HG02763 (cell line): ENCODE data around the gene FOXJ1.

Experiments
- ATAC-seq: cut with Tn5 transposase; IDR thresholded peaks from one replicate; pipeline ENCODE4 v1.9.1; 2021; ENCODE audit warnings: mild to moderate bottlenecking, moderate library complexity; ENCODE audit not compliant: unreplicated experiment

Gene FOXJ1

DNA sequence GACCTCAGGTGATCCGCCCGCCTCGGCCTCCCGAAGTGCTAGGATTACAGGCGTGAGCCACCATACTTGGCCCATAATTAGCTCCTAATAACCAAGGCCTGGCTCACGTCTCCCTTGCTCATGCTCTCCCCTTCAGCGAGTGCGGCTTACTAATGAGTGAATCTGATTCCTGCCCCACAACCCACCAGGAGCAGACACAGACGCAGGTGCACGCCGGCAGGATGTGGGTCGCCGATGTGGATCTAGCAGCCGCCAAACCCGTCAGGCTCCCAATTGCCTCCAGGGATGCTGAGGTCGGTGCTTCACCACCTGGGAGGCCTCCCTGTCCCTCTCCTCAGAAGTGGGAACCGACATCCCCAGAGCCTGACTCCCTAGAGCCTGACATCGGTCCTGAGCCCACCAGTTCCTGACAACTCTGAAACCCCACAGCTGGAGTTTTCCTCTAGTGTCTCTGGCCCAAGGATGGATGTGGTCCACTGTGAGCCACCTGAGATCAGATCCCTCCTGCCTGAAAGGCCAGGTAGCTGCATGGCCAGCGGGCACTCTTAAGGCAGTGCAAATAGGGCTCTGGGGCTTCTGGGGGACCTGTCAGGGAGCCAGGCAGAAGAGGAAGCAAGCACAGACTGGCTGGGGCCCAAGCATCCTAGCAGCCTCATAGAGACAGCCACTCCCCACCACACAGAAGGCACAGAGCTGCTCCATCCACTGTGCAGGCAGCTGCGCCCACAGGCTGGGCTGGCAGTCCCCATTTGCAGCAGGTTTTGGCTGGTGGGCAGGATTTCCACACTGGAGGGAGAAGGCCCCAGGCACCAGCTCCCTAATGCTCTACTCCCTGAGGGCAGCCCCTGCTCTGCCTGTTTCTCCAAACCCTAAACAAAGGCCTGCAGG is 48.3 kb downstream of the FOXJ1 start:
- ATAC-seq = no peak

DNA sequence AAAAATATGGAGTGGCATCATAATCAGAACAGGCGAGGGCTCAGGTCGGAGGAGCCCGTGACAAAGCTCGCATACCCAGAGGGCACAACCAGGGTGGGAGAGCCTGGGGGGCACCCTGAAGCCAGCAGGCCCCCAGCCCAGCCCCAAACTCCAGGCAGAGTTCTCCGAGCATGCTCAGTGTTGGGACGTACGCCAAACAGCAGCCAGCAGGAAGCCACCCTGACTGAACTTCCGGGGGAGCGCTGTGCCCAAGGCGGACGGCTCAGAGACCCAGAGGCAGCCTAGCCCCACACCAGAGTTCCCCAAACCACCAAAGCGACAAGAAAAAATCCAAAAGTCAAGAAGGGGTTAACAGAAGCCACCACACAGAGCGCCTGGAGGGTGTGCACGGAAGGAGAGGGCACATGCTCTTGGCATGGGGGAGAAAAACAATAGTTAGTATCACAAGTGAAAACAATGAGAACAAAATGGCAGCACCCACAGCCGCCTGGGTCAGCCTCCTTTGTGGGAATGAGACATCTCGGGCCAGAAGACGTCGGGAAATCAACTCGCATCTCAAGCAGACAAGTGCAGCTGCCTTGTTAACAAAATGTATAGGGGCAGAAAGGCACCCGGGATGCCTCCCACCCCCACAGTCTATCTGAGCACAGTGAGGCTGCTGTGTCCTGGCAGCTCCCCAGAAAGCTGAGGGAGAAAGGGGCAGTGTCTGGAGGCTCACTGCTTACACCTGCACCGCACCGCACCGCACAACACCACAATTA is 49.3 kb downstream of the FOXJ1 start:
- ATAC-seq = no peak

- ATAC-seq = no peak
Observed at GRCh38 chr17:76090517-76091129, 50.4 kb downstream of the FOXJ1 start.

DNA sequence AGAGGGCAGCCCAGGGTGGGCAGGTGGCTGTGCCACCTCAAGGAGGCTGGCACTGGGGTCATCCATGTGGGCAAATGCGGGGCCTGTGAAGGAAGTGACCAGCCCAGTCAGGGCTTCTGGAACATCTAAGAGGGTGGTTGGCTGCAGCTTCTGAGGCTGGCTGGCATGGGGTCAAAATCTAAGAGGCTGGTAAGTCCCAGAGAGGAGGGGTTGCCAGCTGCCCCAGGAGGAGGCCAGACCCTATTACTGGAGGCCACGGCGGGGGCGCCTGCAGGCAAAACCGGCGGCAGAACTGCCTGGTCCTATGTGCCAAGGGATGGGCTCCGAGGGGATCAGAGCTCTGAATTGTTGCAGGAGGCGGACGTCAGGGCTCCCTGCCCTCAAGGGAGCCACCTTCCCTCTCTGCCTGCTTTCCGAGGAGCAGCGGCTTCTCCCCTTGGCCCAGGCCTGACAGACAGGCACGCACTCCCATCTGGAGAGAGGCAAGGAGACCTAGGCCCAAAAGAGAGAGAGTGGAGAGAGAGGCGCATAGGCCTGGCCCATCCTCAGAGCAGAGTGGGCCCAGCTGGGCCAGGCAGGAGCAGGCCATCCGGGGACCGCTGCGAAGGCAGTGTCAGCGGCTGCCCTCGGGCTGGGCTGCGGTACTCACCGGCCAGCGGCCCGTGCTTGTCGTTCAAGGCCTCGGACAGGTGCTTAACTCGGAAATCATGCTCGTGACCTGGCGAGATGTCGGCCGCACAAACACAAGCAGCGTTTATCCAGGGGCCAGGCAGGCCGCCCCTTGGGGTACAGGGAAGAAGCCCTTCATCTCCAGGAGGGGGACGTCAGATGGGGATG is 51.1 kb downstream of the FOXJ1 start:
- no peak for ATAC-seq

DNA sequence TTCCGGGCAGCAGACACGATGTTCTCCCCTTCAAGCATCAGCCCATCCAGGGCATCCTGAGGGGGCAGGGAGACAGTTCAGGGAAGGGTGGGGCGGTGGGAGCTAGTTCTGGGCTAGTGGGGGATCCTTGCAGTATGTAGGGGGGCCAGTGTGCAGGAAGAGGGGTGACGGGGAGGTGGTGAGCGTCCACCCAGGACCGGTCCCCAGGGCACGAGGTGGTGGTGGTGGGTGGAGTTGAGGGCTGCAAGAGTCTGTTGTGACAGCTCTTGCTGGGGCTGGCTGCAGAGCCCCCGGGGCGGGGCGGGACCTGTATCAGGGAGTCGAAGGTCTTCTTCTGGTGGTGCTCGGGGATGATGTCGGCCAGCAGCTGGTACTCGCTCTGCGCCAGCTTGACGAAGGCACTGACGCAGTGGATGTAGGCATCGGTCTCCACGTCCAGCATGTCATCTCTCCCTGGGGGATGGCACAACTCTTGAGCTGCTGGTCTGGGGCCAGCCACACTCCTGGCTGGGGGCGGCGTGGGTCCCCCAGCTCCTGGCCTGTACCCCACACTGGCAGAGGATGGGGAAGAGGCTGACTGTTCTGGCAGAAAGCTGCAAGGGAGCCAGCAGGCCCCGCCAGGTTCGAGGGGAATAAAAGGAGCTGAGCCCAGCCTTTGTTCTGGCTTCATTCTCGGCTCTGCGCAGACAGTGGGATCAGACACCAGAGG is 52.0 kb downstream of the FOXJ1 start:
- no peak for ATAC-seq

GRCh38 chr17:76088041-76088867 is 52.8 kb downstream of the FOXJ1 start:
- ATAC-seq = no peak

GRCh38 chr17:76087531-76087930 is 53.5 kb downstream of the FOXJ1 start:
- no peak for ATAC-seq

DNA sequence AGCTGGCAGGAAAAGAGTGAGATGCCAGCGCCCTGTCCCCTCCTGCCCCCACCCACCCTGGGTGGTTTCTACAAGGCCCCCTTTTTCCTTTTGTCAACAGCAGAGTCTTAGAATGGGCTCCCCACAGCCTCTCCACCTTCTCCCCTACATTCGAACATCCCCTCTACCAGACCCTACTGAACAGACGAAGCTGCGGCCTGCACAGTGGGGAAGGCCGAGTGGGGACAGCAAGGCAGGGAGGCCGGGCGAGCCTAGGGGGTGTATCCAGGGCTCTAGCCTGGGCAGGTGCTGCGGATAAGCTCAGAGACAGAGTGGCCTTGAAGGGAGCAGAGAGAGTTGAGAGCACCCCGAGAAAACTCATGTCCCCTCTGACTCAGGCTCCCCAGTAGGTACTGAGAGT is 54.7 kb downstream of the FOXJ1 start:
- ATAC-seq = no peak
